ENCODE results near the gene CD38. TPM values are rescaled to one million over a fixed set of nuclear protein-coding genes. Genes with fewer than 3 reads are reported as not detected.
"Not testable (repeated sequence)": the region's sequence is repeated elsewhere in the genome, so short reads cannot be mapped to it uniquely, and the experiment has no call there.

Gene CD38
- total and polyA plus RNA-seq, 2 donors, result 31.0 to 47.6 TPM

- H3K36me3 ChIP-seq (ENCODE audit: control insufficient read depth in 2 of 2, insufficient read depth in 2 of 2, low read length in 1 of 2), result peaks cover 21 to 54% of the 10 kb centered on the region in 2 donors
- H3K27ac ChIP-seq (ENCODE audit: low read depth in 1 of 2, low read length in 1 of 2), result no peak overlapping the region
- no peak for DNase-seq (ENCODE audit: low read depth in 6 of 9, low spot score in 9 of 9)
- H3K4me1 ChIP-seq (ENCODE audit: control insufficient read depth in 2 of 2, insufficient read depth in 2 of 2, low read length in 2 of 2), result no peaks in the 10 kb centered on the region
- no peaks in the 10 kb centered on the region for H3K27me3 ChIP-seq (ENCODE audit: control insufficient read depth in 2 of 2, insufficient read depth in 1 of 2, low read length in 1 of 2)
- H3K4me3 ChIP-seq (ENCODE audit: low read length in 2 of 2), result no peak overlapping the region
- peaks cover 0 to 1% of the 10 kb centered on the region in 2 donors for H3K9me3 ChIP-seq (ENCODE audit: control insufficient read depth in 2 of 2, insufficient read depth in 1 of 2, low read length in 1 of 2)
- 90% methylated on average over 3 of the region's 3 CpGs for WGBS
Observed at GRCh38 chr4:15832523-15833451, 54.7 kb downstream of the CD38 start.

- no peaks in the 10 kb centered on the region for H3K4me1 ChIP-seq (ENCODE audit: control insufficient read depth in 2 of 2, insufficient read depth in 2 of 2, low read length in 2 of 2)
- DNase-seq (ENCODE audit: low read depth in 6 of 9, low spot score in 9 of 9), result no peak
- no peak overlapping the region for H3K27ac ChIP-seq (ENCODE audit: low read depth in 1 of 2, low read length in 1 of 2)
- WGBS, result 98% methylated on average over 1 of the region's 1 CpG
- H3K4me3 ChIP-seq (ENCODE audit: low read length in 2 of 2), result no peak overlapping the region
- peaks cover 28 to 58% of the 10 kb centered on the region in 2 donors for H3K36me3 ChIP-seq (ENCODE audit: control insufficient read depth in 2 of 2, insufficient read depth in 2 of 2, low read length in 1 of 2)
- peaks cover 0 to 1% of the 10 kb centered on the region in 2 donors for H3K9me3 ChIP-seq (ENCODE audit: control insufficient read depth in 2 of 2, insufficient read depth in 1 of 2, low read length in 1 of 2)
- H3K27me3 ChIP-seq (ENCODE audit: control insufficient read depth in 2 of 2, insufficient read depth in 1 of 2, low read length in 1 of 2), result no peaks in the 10 kb centered on the region
Observed at GRCh38 chr4:15833801-15834200, 55.7 kb downstream of the CD38 start.

GRCh38 chr4:15836362-15836761 is 58.2 kb downstream of the CD38 start:
- H3K27ac ChIP-seq (ENCODE audit: low read depth in 1 of 2, low read length in 1 of 2), result no peak overlapping the region
- H3K4me3 ChIP-seq (ENCODE audit: low read length in 2 of 2), result no peak overlapping the region
- peaks cover 0 to 2% of the 10 kb centered on the region in 2 donors for H3K9me3 ChIP-seq (ENCODE audit: control insufficient read depth in 2 of 2, insufficient read depth in 1 of 2, low read length in 1 of 2)
- no peaks in the 10 kb centered on the region for H3K27me3 ChIP-seq (ENCODE audit: control insufficient read depth in 2 of 2, insufficient read depth in 1 of 2, low read length in 1 of 2)
- H3K36me3 ChIP-seq (ENCODE audit: control insufficient read depth in 2 of 2, insufficient read depth in 2 of 2, low read length in 1 of 2), result peaks cover 43 to 75% of the 10 kb centered on the region in 2 donors
- no peaks in the 10 kb centered on the region for H3K4me1 ChIP-seq (ENCODE audit: control insufficient read depth in 2 of 2, insufficient read depth in 2 of 2, low read length in 2 of 2)
- DNase-seq (ENCODE audit: low read depth in 6 of 9, low spot score in 9 of 9), result no peak

GRCh38 chr4:15837591-15837990 is 59.5 kb downstream of the CD38 start:
- no peak for DNase-seq (ENCODE audit: low read depth in 6 of 9, low spot score in 9 of 9)
- Histone ChIP-seq H3K27ac (ENCODE audit: low read depth in 1 of 2, low read length in 1 of 2) (no peak overlapping the region), H3K27me3 (ENCODE audit: control insufficient read depth in 2 of 2, insufficient read depth in 1 of 2, low read length in 1 of 2) (no peaks in the 10 kb centered on the region), H3K4me3 (ENCODE audit: low read length in 2 of 2) (no peak overlapping the region), H3K36me3 (ENCODE audit: control insufficient read depth in 2 of 2, insufficient read depth in 2 of 2, low read length in 1 of 2) (peaks cover 40 to 66% of the 10 kb centered on the region in 2 donors), H3K4me1 (ENCODE audit: control insufficient read depth in 2 of 2, insufficient read depth in 2 of 2, low read length in 2 of 2) (no peaks in the 10 kb centered on the region), H3K9me3 (ENCODE audit: control insufficient read depth in 2 of 2, insufficient read depth in 1 of 2, low read length in 1 of 2) (peaks cover 0 to 2% of the 10 kb centered on the region in 2 donors)
- WGBS, result 94% methylated on average over 1 of the region's 1 CpG

- not testable (repeated sequence) for H3K27me3 ChIP-seq (ENCODE audit: control insufficient read depth in 2 of 2, insufficient read depth in 1 of 2, low read length in 1 of 2)
Observed at GRCh38 chr4:15841194-15841730, 63.1 kb downstream of the CD38 start.

GRCh38 chr4:15847746-15848145 is 69.6 kb downstream of the CD38 start:
- WGBS, result 97% methylated on average over 2 of the region's 2 CpGs
- H3K4me1 ChIP-seq (ENCODE audit: control insufficient read depth in 2 of 2, insufficient read depth in 2 of 2, low read length in 2 of 2), result no peaks in the 10 kb centered on the region
- DNase-seq (ENCODE audit: low read depth in 6 of 9, low spot score in 9 of 9), result no peak

More at GRCh38 chr4:15841194-15841730, 63.1 kb downstream of the CD38 start:
- H3K4me1 ChIP-seq (ENCODE audit: control insufficient read depth in 2 of 2, insufficient read depth in 2 of 2, low read length in 2 of 2); DNase-seq (ENCODE audit: low read depth in 6 of 9, low spot score in 9 of 9); H3K27ac ChIP-seq (ENCODE audit: low read depth in 1 of 2, low read length in 1 of 2); H3K4me3 ChIP-seq (ENCODE audit: low read length in 2 of 2); H3K9me3 ChIP-seq (ENCODE audit: control insufficient read depth in 2 of 2, insufficient read depth in 1 of 2, low read length in 1 of 2): not testable (repeated sequence)
- 98% methylated on average over 9 of the region's 16 CpGs for WGBS
- peaks cover 26 to 45% of the 10 kb centered on the region in 2 donors for H3K36me3 ChIP-seq (ENCODE audit: control insufficient read depth in 2 of 2, insufficient read depth in 2 of 2, low read length in 1 of 2)

GRCh38 chr4:15848191-15848842 is 70.2 kb downstream of the CD38 start:
- H3K27ac ChIP-seq (ENCODE audit: low read depth in 1 of 2, low read length in 1 of 2), result no peak overlapping the region
- WGBS, result 60% methylated on average over 10 of the region's 10 CpGs
- H3K9me3 ChIP-seq (ENCODE audit: control insufficient read depth in 2 of 2, insufficient read depth in 1 of 2, low read length in 1 of 2), result no peaks in the 10 kb centered on the region

More at GRCh38 chr4:15847746-15848145, 69.6 kb downstream of the CD38 start:
- Histone ChIP-seq H3K27me3 (ENCODE audit: control insufficient read depth in 2 of 2, insufficient read depth in 1 of 2, low read length in 1 of 2) (no peaks in the 10 kb centered on the region), H3K27ac (ENCODE audit: low read depth in 1 of 2, low read length in 1 of 2) (no peak overlapping the region), H3K4me3 (ENCODE audit: low read length in 2 of 2) (no peak overlapping the region), H3K9me3 (ENCODE audit: control insufficient read depth in 2 of 2, insufficient read depth in 1 of 2, low read length in 1 of 2) (no peaks in the 10 kb centered on the region), H3K36me3 (ENCODE audit: control insufficient read depth in 2 of 2, insufficient read depth in 2 of 2, low read length in 1 of 2) (peaks cover 36 to 46% of the 10 kb centered on the region in 2 donors)

GRCh38 chr4:15851969-15852368 is 73.8 kb downstream of the CD38 start:
- no peak overlapping the region for H3K27ac ChIP-seq (ENCODE audit: low read depth in 1 of 2, low read length in 1 of 2)
- 98% methylated on average over 6 of the region's 6 CpGs for WGBS

More at GRCh38 chr4:15848191-15848842, 70.2 kb downstream of the CD38 start:
- H3K4me3 ChIP-seq (ENCODE audit: low read length in 2 of 2), result no peak overlapping the region
- H3K4me1 ChIP-seq (ENCODE audit: control insufficient read depth in 2 of 2, insufficient read depth in 2 of 2, low read length in 2 of 2), result no peaks in the 10 kb centered on the region
- peaks cover 36 to 51% of the 10 kb centered on the region in 2 donors for H3K36me3 ChIP-seq (ENCODE audit: control insufficient read depth in 2 of 2, insufficient read depth in 2 of 2, low read length in 1 of 2)
- peak in 1 of 9 donors; percentile 17 for DNase-seq (ENCODE audit: low read depth in 6 of 9, low spot score in 9 of 9)
- H3K27me3 ChIP-seq (ENCODE audit: control insufficient read depth in 2 of 2, insufficient read depth in 1 of 2, low read length in 1 of 2), result no peaks in the 10 kb centered on the region

GRCh38 chr4:15852524-15852923 is 74.4 kb downstream of the CD38 start:
- Histone ChIP-seq H3K27me3 (ENCODE audit: control insufficient read depth in 2 of 2, insufficient read depth in 1 of 2, low read length in 1 of 2) (no peaks in the 10 kb centered on the region), H3K27ac (ENCODE audit: low read depth in 1 of 2, low read length in 1 of 2) (no peak overlapping the region), H3K4me1 (ENCODE audit: control insufficient read depth in 2 of 2, insufficient read depth in 2 of 2, low read length in 2 of 2) (no peaks in the 10 kb centered on the region), H3K36me3 (ENCODE audit: control insufficient read depth in 2 of 2, insufficient read depth in 2 of 2, low read length in 1 of 2) (peaks cover 40 to 51% of the 10 kb centered on the region in 2 donors), H3K9me3 (ENCODE audit: control insufficient read depth in 2 of 2, insufficient read depth in 1 of 2, low read length in 1 of 2) (no peaks in the 10 kb centered on the region), H3K4me3 (ENCODE audit: low read length in 2 of 2) (no peak overlapping the region)
- no peak for DNase-seq (ENCODE audit: low read depth in 6 of 9, low spot score in 9 of 9)
- WGBS, result 92% methylated on average over 9 of the region's 9 CpGs

More at GRCh38 chr4:15851969-15852368, 73.8 kb downstream of the CD38 start:
- H3K27me3 ChIP-seq (ENCODE audit: control insufficient read depth in 2 of 2, insufficient read depth in 1 of 2, low read length in 1 of 2), result no peaks in the 10 kb centered on the region
- no peak overlapping the region for H3K4me3 ChIP-seq (ENCODE audit: low read length in 2 of 2)
- no peaks in the 10 kb centered on the region for H3K4me1 ChIP-seq (ENCODE audit: control insufficient read depth in 2 of 2, insufficient read depth in 2 of 2, low read length in 2 of 2)
- H3K9me3 ChIP-seq (ENCODE audit: control insufficient read depth in 2 of 2, insufficient read depth in 1 of 2, low read length in 1 of 2), result no peaks in the 10 kb centered on the region
- peaks cover 40 to 51% of the 10 kb centered on the region in 2 donors for H3K36me3 ChIP-seq (ENCODE audit: control insufficient read depth in 2 of 2, insufficient read depth in 2 of 2, low read length in 1 of 2)
- no peak for DNase-seq (ENCODE audit: low read depth in 6 of 9, low spot score in 9 of 9)

Measured in thymus (tissue), 11 donors.